Measurements from ENCODE around the gene PKN2.
"Not testable (repeated sequence)": the region's sequence is repeated elsewhere in the genome, so short reads cannot be mapped to it uniquely, and the experiment has no call there.

PKN2 gene

GRCh38 chr1:88680911-88681622 is 3.0 kb upstream of the PKN2 start:
- no peak for DNase-seq

GRCh38 chr1:88684482-88685258 is 597 bp downstream of the PKN2 start:
- peak; percentile 48 for DNase-seq

GRCh38 chr1:88685259-88685620 is 1.2 kb downstream of the PKN2 start:
- no peak for DNase-seq

- no peak for DNase-seq
Observed at GRCh38 chr1:88691540-88691939, 7.5 kb downstream of the PKN2 start.

- DNase-seq: no peak
Observed at GRCh38 chr1:88695781-88696180, 11.7 kb downstream of the PKN2 start.

GRCh38 chr1:88697503-88697902 is 13.4 kb downstream of the PKN2 start:
- DNase-seq: no peak

GRCh38 chr1:88698140-88698539 is 14.1 kb downstream of the PKN2 start:
- DNase-seq: no peak

- DNase-seq: no peak
Observed at GRCh38 chr1:88698764-88699163, 14.7 kb downstream of the PKN2 start.

GRCh38 chr1:88700425-88701013 is 16.4 kb downstream of the PKN2 start:
- DNase-seq: no peak

GRCh38 chr1:88701275-88701674 is 17.2 kb downstream of the PKN2 start:
- no peak for DNase-seq

GRCh38 chr1:88701793-88702192 is 17.7 kb downstream of the PKN2 start:
- not testable (repeated sequence) for DNase-seq

- DNase-seq: no peak
Observed at GRCh38 chr1:88708011-88708410, 23.9 kb downstream of the PKN2 start.

GRCh38 chr1:88712907-88713306 is 28.8 kb downstream of the PKN2 start:
- not testable (repeated sequence) for DNase-seq

GRCh38 chr1:88716571-88716970 is 32.5 kb downstream of the PKN2 start:
- DNase-seq: not testable (repeated sequence)

GRCh38 chr1:88722492-88722891 is 38.4 kb downstream of the PKN2 start:
- DNase-seq: no peak

- no peak for DNase-seq
Observed at GRCh38 chr1:88726697-88727096, 42.6 kb downstream of the PKN2 start.

GRCh38 chr1:88727205-88727604 is 43.1 kb downstream of the PKN2 start:
- no peak for DNase-seq

- no peak for DNase-seq
Observed at GRCh38 chr1:88729297-88729696, 45.2 kb downstream of the PKN2 start.

GRCh38 chr1:88730132-88730675 is 46.1 kb downstream of the PKN2 start:
- DNase-seq: no peak

GRCh38 chr1:88730995-88731394 is 46.9 kb downstream of the PKN2 start:
- DNase-seq: no peak

- no peak for DNase-seq
Observed at GRCh38 chr1:88731475-88732269, 47.6 kb downstream of the PKN2 start.

- DNase-seq: no peak
Observed at GRCh38 chr1:88735382-88735781, 51.3 kb downstream of the PKN2 start.

GRCh38 chr1:88735909-88736308 is 51.8 kb downstream of the PKN2 start:
- no peak for DNase-seq

Data from stimulated activated CD4-positive, alpha-beta T cell treated with anti-CD3 and anti-CD28 coated beads, Interleukin-12 subunit alpha, Interleukin-12 subunit beta, amount 100 ng/mL, for 4 hours (primary cell).